Ascending aorta (tissue), 2 donors: ENCODE data around the gene STON2. TPM values are rescaled to one million over a fixed set of nuclear protein-coding genes. Genes with fewer than 3 reads are reported as not detected.

ENCODE experiments used
- DNase-seq, 2 donors: peaks; one replicate each; pipeline ENCODE4 v3.0.0-alpha.2; 2019; ENCODE audit warnings: low spot score in 2 of 2
- H3K27ac ChIP-seq, 2 donors: fragments of 200-600 bp; sonication (generic); one replicate each; pipeline ENCODE4 v1.5.1; 2016 to 2017; ENCODE audit warnings: mild to moderate bottlenecking in 1 of 2
- H3K27me3 ChIP-seq: fragments of 200-600 bp; sonication (generic); one replicate; pipeline ENCODE4 v1.5.1; 2017
- H3K36me3 ChIP-seq, 2 donors: fragments of 200-600 bp; sonication (generic); one replicate each; pipeline ENCODE4 v1.5.1; 2016
- H3K4me1 ChIP-seq, 2 donors: fragments of 200-600 bp; sonication (generic); one replicate each; pipeline ENCODE4 v1.5.1; 2016 to 2017; ENCODE audit warnings: mild to moderate bottlenecking in 1 of 2
- H3K4me3 ChIP-seq, 2 donors: fragments of 200-600 bp; sonication (generic); one replicate each; pipeline ENCODE4 v1.5.1; 2016 to 2017; ENCODE audit warnings: mild to moderate bottlenecking in 1 of 2
- H3K9me3 ChIP-seq, 2 donors: fragments of 200-600 bp; sonication (generic); one replicate each; pipeline ENCODE4 v1.5.1; 2016
- intact Hi-C: fragments of 100-400 bp; cut with DNase I; formaldehyde crosslinking; loops from one replicate; pipeline ENCODE4 v1.15.1; 2023
- total RNA-seq: library from RNA; depleted of rRNA; stranded (reverse); fragments of >200 nt; gene quantifications from one replicate; pipeline ENCODE4 v1.1.0, GENCODE V29; 2016
- TF ChIP-seq, protein P1 (sequence below), 3 experiments: fragments of 200-600 bp in 2 of 3; fragments of 450-650 bp in 1 of 3; sonication (generic) in 2 of 3; IDR thresholded peaks; one replicate each; pipeline ENCODE4 v1.5.1; 2016 to 2019; ENCODE audit warnings: antibody characterized with exemption in 3 of 3, mild to moderate bottlenecking in 1 of 3, moderate library complexity in 1 of 3

The STON2 gene
- total RNA-seq, 1 donor from 2014 or later = 54.0 TPM

- no peaks in the 10 kb centered on the region for H3K4me1 ChIP-seq
- no peak overlapping the region for H3K27ac ChIP-seq
- H3K4me3 ChIP-seq = no peak overlapping the region
- no peaks in the 10 kb centered on the region for H3K27me3 ChIP-seq
- no peaks in the 10 kb centered on the region for H3K9me3 ChIP-seq
- intact Hi-C loops = no loop called here
- DNase-seq = no peak
- no peaks in the 10 kb centered on the region for H3K36me3 ChIP-seq
- TF ChIP-seq, protein P1, sequence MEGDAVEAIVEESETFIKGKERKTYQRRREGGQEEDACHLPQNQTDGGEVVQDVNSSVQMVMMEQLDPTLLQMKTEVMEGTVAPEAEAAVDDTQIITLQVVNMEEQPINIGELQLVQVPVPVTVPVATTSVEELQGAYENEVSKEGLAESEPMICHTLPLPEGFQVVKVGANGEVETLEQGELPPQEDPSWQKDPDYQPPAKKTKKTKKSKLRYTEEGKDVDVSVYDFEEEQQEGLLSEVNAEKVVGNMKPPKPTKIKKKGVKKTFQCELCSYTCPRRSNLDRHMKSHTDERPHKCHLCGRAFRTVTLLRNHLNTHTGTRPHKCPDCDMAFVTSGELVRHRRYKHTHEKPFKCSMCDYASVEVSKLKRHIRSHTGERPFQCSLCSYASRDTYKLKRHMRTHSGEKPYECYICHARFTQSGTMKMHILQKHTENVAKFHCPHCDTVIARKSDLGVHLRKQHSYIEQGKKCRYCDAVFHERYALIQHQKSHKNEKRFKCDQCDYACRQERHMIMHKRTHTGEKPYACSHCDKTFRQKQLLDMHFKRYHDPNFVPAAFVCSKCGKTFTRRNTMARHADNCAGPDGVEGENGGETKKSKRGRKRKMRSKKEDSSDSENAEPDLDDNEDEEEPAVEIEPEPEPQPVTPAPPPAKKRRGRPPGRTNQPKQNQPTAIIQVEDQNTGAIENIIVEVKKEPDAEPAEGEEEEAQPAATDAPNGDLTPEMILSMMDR (IDR thresholded peaks at IDR 0.05) = no peak
Measured at GRCh38 chr14:81301813-81302212, 98.3 kb downstream of the STON2 start.

DNA sequence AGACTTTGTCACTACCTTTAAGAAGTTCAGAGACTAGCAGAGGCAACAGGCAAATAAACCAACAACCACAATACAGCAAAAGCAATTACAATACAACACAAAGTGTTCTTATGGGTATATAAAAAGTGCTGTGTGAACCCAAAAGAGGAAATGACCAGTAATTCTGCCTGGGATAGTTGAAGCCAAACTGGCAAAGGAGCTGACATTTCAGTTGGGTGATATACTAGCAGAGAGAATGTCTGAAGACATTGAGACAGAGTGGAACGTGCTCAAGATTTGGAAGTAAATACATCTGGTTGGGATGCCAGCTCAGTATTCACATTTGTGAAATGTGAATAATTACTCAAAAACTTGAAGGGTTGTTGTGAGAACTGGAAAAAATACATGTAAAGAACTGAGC, 98.8 kb downstream of the STON2 start:
- intact Hi-C loops = no loop called here
- Histone ChIP-seq H3K36me3 (no peaks in the 10 kb centered on the region), H3K4me3 (no peak overlapping the region), H3K4me1 (no peaks in the 10 kb centered on the region), H3K27ac (no peak overlapping the region), H3K9me3 (no peaks in the 10 kb centered on the region), H3K27me3 (no peaks in the 10 kb centered on the region)
- TF ChIP-seq, protein P1 (IDR thresholded peaks at IDR 0.05) = no peak
- DNase-seq = no peak

- H3K27me3 ChIP-seq = no peaks in the 10 kb centered on the region
- no peaks in the 10 kb centered on the region for H3K9me3 ChIP-seq
- H3K36me3 ChIP-seq = no peaks in the 10 kb centered on the region
- intact Hi-C loops = no loop called here
- DNase-seq = no peak
- TF ChIP-seq, protein P1 (IDR thresholded peaks at IDR 0.05) = no peak
- no peak overlapping the region for H3K27ac ChIP-seq
- H3K4me1 ChIP-seq = no peaks in the 10 kb centered on the region
- no peak overlapping the region for H3K4me3 ChIP-seq
Measured at GRCh38 chr14:81298911-81299310, 101.2 kb downstream of the STON2 start.

DNA sequence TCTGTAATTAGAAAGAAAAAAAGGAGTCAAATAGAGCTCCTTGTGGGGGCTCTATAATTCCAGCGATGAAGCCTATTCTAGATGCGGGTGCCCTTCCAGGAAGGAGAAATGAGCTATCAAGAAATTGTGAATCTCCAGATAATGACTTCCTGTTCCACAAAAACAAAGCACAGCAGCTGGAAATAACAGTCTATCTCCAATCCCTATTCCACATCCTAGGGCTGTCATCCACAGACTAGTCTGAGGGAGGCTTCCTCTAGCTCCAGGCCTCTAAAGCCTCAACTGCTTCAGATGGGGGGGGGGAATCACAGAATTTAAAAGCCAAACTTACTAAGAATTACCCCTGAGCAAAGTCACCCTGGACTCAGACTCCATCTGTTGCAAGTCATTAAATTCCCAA, 102.0 kb downstream of the STON2 start:
- intact Hi-C loops = no loop called here

DNA sequence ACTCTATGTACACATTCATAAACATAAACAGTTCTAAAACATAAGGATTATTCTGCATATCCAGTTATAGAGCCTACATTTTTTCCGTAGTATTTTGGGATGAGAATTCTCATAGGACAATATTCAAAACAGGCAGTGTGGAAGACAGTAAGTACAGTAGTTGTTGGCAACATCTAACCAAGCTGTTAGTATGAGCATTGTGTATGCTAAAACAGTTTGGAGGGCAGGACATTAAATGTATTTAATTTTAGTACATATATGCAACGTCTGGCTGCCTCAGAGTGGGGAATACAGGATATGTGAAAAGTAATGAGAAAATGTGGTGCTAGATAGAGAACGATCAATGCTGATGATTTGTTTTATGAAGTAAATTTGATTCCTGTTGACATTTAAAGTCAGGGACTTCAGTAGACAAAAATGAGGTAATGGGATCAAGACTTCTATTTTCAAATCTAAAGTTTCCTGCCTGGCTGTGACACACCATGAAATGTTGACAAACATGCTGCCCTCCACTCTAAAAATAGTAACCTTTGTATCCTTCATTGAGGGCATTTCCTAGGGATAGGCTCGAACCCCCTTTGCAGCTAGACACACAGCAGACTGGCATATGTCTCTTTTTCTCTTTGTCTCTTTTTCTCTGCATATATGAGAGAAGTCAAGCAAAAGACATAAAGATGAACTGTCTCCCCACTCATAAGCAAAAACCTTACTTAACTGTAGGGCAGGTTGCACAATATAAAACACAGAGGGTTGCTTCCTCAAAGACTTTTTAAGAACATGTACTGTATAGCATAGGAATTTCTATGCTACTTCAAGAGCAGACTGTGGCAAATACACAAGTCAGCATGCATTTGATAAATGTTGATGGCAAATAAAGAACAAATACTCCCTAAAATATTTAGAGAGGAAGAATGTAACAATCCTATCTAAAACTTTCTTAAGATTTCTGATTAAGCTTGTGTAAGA, 103.9 kb downstream of the STON2 start:
- DNase-seq = no peak
- H3K4me1 ChIP-seq = no peaks in the 10 kb centered on the region
- no peak overlapping the region for H3K27ac ChIP-seq
- H3K4me3 ChIP-seq = no peak overlapping the region
- no peaks in the 10 kb centered on the region for H3K36me3 ChIP-seq
- H3K27me3 ChIP-seq = no peaks in the 10 kb centered on the region
- TF ChIP-seq, protein P1 (IDR thresholded peaks at IDR 0.05) = no peak
- no peaks in the 10 kb centered on the region for H3K9me3 ChIP-seq
- intact Hi-C loops = no loop called here

More for the DNA sequence above, 102.0 kb downstream of the STON2 start:
- Histone ChIP-seq H3K27ac (no peak overlapping the region), H3K27me3 (no peaks in the 10 kb centered on the region), H3K4me1 (no peaks in the 10 kb centered on the region), H3K9me3 (no peaks in the 10 kb centered on the region), H3K4me3 (no peak overlapping the region), H3K36me3 (no peaks in the 10 kb centered on the region)
- TF ChIP-seq, protein P1 (IDR thresholded peaks at IDR 0.05) = no peak
- DNase-seq = no peak
